HepG2 (cell line): Measurements from ENCODE around the gene ANKRD65. TPM values are rescaled to one million over a fixed set of nuclear protein-coding genes. Genes with fewer than 3 reads are reported as not detected.
A peak's percentile ranks its signal among the peaks of the same experiment; 100 is the strongest.

Source experiments
- CREB1 ChIP-seq, 2 experiments: fragments of 450-650 bp in 1 of 2; IDR thresholded peaks; 2 replicates each; pipeline ENCODE4 v1.6.1; 2016 to 2017; ENCODE audit warnings: control low read depth in 1 of 2, mild to moderate bottlenecking in 1 of 2, missing compliant biosample characterization in 1 of 2, missing genetic modification characterization in 1 of 2
- CREM ChIP-seq, 2 experiments: sonication (generic) in 1 of 2; formaldehyde crosslinking in 1 of 2; IDR thresholded peaks; 2 replicates each; pipeline versions ENCODE4 v1.4.0 to v1.6.1; 2016 to 2020; ENCODE audit warnings: antibody characterized with exemption in 1 of 2, mild to moderate bottlenecking in 1 of 2, missing genetic modification reagents in 1 of 2
- ELF3 ChIP-seq: IDR thresholded peaks from 2 replicates; pipeline ENCODE4 v1.6.1; 2016; ENCODE audit warnings: missing genetic modification reagents, missing compliant biosample characterization
- NCOA1 ChIP-seq: sonication (generic); formaldehyde crosslinking; IDR thresholded peaks from 2 replicates; pipeline ENCODE4 v1.9.0; 2021; ENCODE audit warnings: missing genetic modification reagents
- NCOR1 ChIP-seq: fragments of 200-600 bp; sonication (generic); IDR thresholded peaks from 2 replicates; pipeline ENCODE4 v1.7.0; 2017; ENCODE audit warnings: antibody characterized with exemption, low read length, borderline replicate concordance
- PCBP1 ChIP-seq: fragments of 200-400 bp; formaldehyde crosslinking; IDR thresholded peaks from 2 replicates; pipeline ENCODE4 v1.6.1; 2017; ENCODE audit warnings: mild to moderate bottlenecking, low read depth, low read length, borderline replicate concordance
- PPARG ChIP-seq: conservative IDR thresholded peaks from 2 replicates; pipeline ENCODE4 v1.6.1; 2016; ENCODE audit warnings: missing biosample characterization, missing genetic modification reagents
- ZFX ChIP-seq: sonication (generic); formaldehyde crosslinking; IDR thresholded peaks from 2 replicates; pipeline ENCODE4 v1.4.0; 2020; ENCODE audit warnings: mild to moderate bottlenecking, low read depth, missing genetic modification reagents, moderate library complexity
- ZKSCAN1 ChIP-seq: fragments of 150-350 bp; IDR thresholded peaks from 2 replicates; pipeline ENCODE4 v1.6.1; 2014; ENCODE audit warnings: low read length
- ZNF10 ChIP-seq: sonication (generic); formaldehyde crosslinking; IDR thresholded peaks from 2 replicates; pipeline ENCODE4 v1.4.0; 2020; ENCODE audit warnings: mild to moderate bottlenecking, low read depth, missing genetic modification reagents, borderline replicate concordance
- ZNF253 ChIP-seq: sonication (generic); formaldehyde crosslinking; IDR thresholded peaks from 2 replicates; pipeline ENCODE4 v1.8.0; 2022; ENCODE audit warnings: mild to moderate bottlenecking, missing genetic modification reagents, borderline replicate concordance
- ZNF550 ChIP-seq: sonication (generic); formaldehyde crosslinking; IDR thresholded peaks from 2 replicates; pipeline ENCODE4 v1.4.0; 2020; ENCODE audit warnings: mild to moderate bottlenecking, missing genetic modification reagents, borderline replicate concordance
- ZNF720 ChIP-seq: sonication (generic); formaldehyde crosslinking; IDR thresholded peaks from 2 replicates; pipeline ENCODE4 v1.4.0; 2020; ENCODE audit warnings: missing genetic modification reagents
- ZNF766 ChIP-seq: sonication (generic); formaldehyde crosslinking; IDR thresholded peaks from 2 replicates; pipeline ENCODE4 v1.5.0; 2020; ENCODE audit warnings: missing genetic modification reagents, borderline replicate concordance
- ZNF878 ChIP-seq: sonication (generic); formaldehyde crosslinking; IDR thresholded peaks from 2 replicates; pipeline ENCODE4 v1.8.1; 2023; ENCODE audit warnings: mild to moderate bottlenecking, missing genetic modification reagents, moderate library complexity
- ZSCAN21 ChIP-seq: sonication (generic); formaldehyde crosslinking; IDR thresholded peaks from 2 replicates; pipeline ENCODE4 v1.8.0; 2022; ENCODE audit warnings: mild to moderate bottlenecking, missing genetic modification reagents, moderate library complexity, borderline replicate concordance
- polyA plus RNA-seq, 8 experiments: library from polyadenylated mRNA; depleted of rRNA in 3 of 8; stranded (reverse) in 7 of 8; unstranded in 1 of 8; fragments of >200 nt; fragmentation: Illumina TruSeq in 4 of 8; extraction: Trizol in 4 of 8; gene quantifications; 2 replicates each; pipeline versions ENCODE4 v1.2.1 to v1.2.3, GENCODE V29; 2011 to 2016; ENCODE audit warnings: low read depth in 4 of 8, missing spikeins in 1 of 8, mixed read lengths in 1 of 8; ENCODE audit not compliant: insufficient read depth in 1 of 8
- total RNA-seq, 5 experiments: library from RNA; depleted of rRNA; stranded (reverse); fragments of >200 nt; fragmentation: Illumina TruSeq; extraction: Trizol; gene quantifications; 2 replicates each; pipeline ENCODE4 v1.2.3, GENCODE V29; 2016; ENCODE audit warnings: low read depth in 1 of 5
- TF ChIP-seq, protein P1 (sequence below): sonication (generic); formaldehyde crosslinking; IDR thresholded peaks from 2 replicates; pipeline ENCODE4 v1.5.0; 2020; ENCODE audit warnings: mild to moderate bottlenecking, missing genetic modification reagents, borderline replicate concordance
- TF ChIP-seq, protein P2 (sequence below): sonication (generic); formaldehyde crosslinking; IDR thresholded peaks from 2 replicates; pipeline ENCODE4 v1.8.0; 2023; ENCODE audit warnings: mild to moderate bottlenecking, missing genetic modification reagents
- TF ChIP-seq, protein P3 (sequence below): sonication (generic); formaldehyde crosslinking; IDR thresholded peaks from 2 replicates; pipeline ENCODE4 v1.8.1; 2023; ENCODE audit warnings: missing genetic modification reagents, mild to moderate bottlenecking, borderline replicate concordance
- TF ChIP-seq, protein P4 (sequence below): sonication (generic); formaldehyde crosslinking; IDR thresholded peaks from 2 replicates; pipeline ENCODE4 v1.9.0; 2021; ENCODE audit warnings: missing genetic modification reagents, borderline replicate concordance
- TF ChIP-seq, protein P5 (sequence below): sonication (generic); formaldehyde crosslinking; IDR thresholded peaks from 2 replicates; pipeline ENCODE4 v1.8.0; 2022; ENCODE audit warnings: mild to moderate bottlenecking, missing genetic modification reagents; ENCODE audit not compliant: insufficient replicate concordance

ANKRD65 gene
- total and polyA plus RNA-seq, 2 of the 13 experiments (the other 11 are each of a cell fraction or from before 2014, with no cell fraction given), result 12.1 to 30.1 TPM

DNA sequence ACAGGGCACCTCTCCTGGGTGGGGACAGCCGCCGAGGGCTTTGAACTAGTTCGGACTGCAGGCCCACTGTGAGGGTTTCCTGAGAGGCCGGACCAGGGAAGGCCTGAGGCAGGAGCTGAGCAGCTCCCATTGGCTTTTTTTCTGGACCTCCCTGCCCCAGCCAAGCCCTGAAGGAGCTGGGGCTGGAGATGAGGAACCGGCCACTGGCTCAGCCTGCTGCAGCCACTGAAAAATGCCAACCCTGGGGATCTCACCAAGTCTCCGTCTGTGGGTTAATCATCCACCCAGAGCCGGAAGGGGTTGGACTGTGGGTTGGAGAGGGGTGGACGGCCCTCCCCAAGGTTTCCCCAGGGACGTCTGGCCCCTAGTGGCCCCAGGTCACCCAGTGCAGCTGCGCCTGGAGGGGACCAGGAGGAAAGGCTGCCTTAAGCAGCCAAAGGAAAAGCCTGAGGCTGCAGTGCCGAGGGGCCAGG lies 16.9 kb upstream of the ANKRD65 start (continued):
- TF ChIP-seq ZNF720 (CRISPR knock-in tag), result no peak
- peak; percentile 71 for TF ChIP-seq ELF3
- TF ChIP-seq, protein P1, sequence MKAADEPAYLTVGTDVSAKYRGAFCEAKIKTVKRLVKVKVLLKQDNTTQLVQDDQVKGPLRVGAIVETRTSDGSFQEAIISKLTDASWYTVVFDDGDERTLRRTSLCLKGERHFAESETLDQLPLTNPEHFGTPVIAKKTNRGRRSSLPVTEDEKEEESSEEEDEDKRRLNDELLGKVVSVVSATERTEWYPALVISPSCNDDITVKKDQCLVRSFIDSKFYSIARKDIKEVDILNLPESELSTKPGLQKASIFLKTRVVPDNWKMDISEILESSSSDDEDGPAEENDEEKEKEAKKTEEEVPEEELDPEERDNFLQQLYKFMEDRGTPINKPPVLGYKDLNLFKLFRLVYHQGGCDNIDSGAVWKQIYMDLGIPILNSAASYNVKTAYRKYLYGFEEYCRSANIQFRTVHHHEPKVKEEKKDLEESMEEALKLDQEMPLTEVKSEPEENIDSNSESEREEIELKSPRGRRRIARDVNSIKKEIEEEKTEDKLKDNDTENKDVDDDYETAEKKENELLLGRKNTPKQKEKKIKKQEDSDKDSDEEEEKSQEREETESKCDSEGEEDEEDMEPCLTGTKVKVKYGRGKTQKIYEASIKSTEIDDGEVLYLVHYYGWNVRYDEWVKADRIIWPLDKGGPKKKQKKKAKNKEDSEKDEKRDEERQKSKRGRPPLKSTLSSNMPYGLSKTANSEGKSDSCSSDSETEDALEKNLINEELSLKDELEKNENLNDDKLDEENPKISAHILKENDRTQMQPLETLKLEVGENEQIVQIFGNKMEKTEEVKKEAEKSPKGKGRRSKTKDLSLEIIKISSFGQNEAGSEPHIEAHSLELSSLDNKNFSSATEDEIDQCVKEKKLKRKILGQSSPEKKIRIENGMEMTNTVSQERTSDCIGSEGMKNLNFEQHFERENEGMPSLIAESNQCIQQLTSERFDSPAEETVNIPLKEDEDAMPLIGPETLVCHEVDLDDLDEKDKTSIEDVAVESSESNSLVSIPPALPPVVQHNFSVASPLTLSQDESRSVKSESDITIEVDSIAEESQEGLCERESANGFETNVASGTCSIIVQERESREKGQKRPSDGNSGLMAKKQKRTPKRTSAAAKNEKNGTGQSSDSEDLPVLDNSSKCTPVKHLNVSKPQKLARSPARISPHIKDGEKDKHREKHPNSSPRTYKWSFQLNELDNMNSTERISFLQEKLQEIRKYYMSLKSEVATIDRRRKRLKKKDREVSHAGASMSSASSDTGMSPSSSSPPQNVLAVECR (CRISPR knock-in tag), result peak; percentile 71; the same call in 1 of the 2 replicates
- no peak for TF ChIP-seq NCOA1
- 0 out of 2 replicates have a peak, but pooled peaks have one; percentile 22 for TF ChIP-seq ZNF878 (CRISPR knock-in tag)
- TF ChIP-seq, protein P2, sequence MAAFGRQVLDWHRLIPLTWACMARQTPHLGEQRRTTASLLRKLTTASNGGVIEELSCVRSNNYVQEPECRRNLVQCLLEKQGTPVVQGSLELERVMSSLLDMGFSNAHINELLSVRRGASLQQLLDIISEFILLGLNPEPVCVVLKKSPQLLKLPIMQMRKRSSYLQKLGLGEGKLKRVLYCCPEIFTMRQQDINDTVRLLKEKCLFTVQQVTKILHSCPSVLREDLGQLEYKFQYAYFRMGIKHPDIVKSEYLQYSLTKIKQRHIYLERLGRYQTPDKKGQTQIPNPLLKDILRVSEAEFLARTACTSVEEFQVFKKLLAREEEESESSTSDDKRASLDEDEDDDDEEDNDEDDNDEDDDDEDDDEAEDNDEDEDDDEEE (CRISPR knock-in tag), result no peak
- TF ChIP-seq ZSCAN21 (CRISPR knock-in tag), result no peak
- TF ChIP-seq, protein P3, sequence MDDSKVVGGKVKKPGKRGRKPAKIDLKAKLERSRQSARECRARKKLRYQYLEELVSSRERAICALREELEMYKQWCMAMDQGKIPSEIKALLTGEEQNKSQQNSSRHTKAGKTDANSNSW (CRISPR knock-in tag), result no peak
- TF ChIP-seq ZNF10, result no peak
- TF ChIP-seq PCBP1, result 0 out of 2 replicates have a peak, but pooled peaks have one; percentile 65
- TF ChIP-seq ZFX (CRISPR knock-in tag), result 0 out of 2 replicates have a peak, but pooled peaks have one; percentile 42
- TF ChIP-seq, protein P4, sequence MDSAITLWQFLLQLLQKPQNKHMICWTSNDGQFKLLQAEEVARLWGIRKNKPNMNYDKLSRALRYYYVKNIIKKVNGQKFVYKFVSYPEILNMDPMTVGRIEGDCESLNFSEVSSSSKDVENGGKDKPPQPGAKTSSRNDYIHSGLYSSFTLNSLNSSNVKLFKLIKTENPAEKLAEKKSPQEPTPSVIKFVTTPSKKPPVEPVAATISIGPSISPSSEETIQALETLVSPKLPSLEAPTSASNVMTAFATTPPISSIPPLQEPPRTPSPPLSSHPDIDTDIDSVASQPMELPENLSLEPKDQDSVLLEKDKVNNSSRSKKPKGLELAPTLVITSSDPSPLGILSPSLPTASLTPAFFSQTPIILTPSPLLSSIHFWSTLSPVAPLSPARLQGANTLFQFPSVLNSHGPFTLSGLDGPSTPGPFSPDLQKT (CRISPR knock-in tag), result no peak; the same call in 1 of the 2 replicates
- TF ChIP-seq ZKSCAN1, result no peak
- no peak for TF ChIP-seq ZNF550 (CRISPR knock-in tag)
- TF ChIP-seq, protein P5, sequence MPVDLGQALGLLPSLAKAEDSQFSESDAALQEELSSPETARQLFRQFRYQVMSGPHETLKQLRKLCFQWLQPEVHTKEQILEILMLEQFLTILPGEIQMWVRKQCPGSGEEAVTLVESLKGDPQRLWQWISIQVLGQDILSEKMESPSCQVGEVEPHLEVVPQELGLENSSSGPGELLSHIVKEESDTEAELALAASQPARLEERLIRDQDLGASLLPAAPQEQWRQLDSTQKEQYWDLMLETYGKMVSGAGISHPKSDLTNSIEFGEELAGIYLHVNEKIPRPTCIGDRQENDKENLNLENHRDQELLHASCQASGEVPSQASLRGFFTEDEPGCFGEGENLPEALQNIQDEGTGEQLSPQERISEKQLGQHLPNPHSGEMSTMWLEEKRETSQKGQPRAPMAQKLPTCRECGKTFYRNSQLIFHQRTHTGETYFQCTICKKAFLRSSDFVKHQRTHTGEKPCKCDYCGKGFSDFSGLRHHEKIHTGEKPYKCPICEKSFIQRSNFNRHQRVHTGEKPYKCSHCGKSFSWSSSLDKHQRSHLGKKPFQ, result no peak
- TF ChIP-seq ZNF253 (CRISPR knock-in tag), result no peak
- TF ChIP-seq CREB1 (IDR thresholded peaks at IDR 0.05), result no peak
- no peak for TF ChIP-seq CREB1 (CRISPR knock-in tag; IDR thresholded peaks at IDR 0.05)
- no peak; the same call in 1 of the 2 replicates for TF ChIP-seq CREM (IDR thresholded peaks at IDR 0.05)
- no peak for TF ChIP-seq CREM (CRISPR knock-in tag; IDR thresholded peaks at IDR 0.05)
- no peak; the same call in 1 of the 2 replicates for TF ChIP-seq NCOR1
- TF ChIP-seq PPARG (CRISPR knock-in tag), result 0 out of 2 replicates have a peak, but pooled peaks have one; percentile 19
- no peak for TF ChIP-seq ZNF766 (CRISPR knock-in tag)
